ENCODE data around the gene SLCO6A1.

DNA sequence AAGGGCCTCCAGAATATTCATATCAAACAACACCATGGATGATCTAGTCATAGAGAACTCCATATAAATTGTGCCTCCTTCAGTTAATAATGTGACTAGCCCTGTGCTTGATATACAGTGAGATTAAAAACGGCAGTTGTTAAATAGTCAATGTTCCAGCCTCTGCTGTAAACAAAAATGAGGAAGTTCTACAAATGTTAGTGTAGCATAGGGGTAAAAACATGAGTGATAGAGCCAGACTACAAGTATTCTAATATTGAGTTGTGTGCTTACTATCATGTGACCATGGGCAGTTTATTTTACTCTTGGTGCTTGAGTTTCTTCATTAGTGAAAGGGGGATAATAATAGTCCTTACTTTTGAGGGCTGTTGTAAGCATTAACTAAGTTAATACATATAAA lies 43.3 kb upstream of the SLCO6A1 start:
- TF ChIP-seq POLR2AphosphoS5 (IDR thresholded peaks at IDR 0.05; ENCODE audit: low read depth, low read length) (no peak), POLR2A (IDR thresholded peaks at IDR 0.05; ENCODE audit: low read depth, low read length) (no peak), PAX5 (IDR thresholded peaks at IDR 0.05; ENCODE audit: insufficient read depth, low read length, severe bottlenecking) (no peak)

Measured in GM12891 (cell line).